NT2/D1 (cell line): ENCODE results near the gene ABCG2.

Experiments used
- DNase-seq: peaks from one replicate; pipeline ENCODE4 v3.0.0-alpha.2; 2011; ENCODE audit warnings: low read depth, low spot score
- H3K27me3 ChIP-seq: 2 replicates; pipeline ENCODE4 v1.6.0; 2011; ENCODE audit warnings: mild to moderate bottlenecking; ENCODE audit not compliant: insufficient read length, insufficient read depth
- H3K36me3 ChIP-seq: 2 replicates; pipeline ENCODE4 v1.6.1; 2011; ENCODE audit warnings: mild to moderate bottlenecking, low read length, mixed read lengths; ENCODE audit not compliant: insufficient read depth, insufficient read length
- H3K4me1 ChIP-seq: 2 replicates; pipeline ENCODE4 v1.5.1; 2011; ENCODE audit not compliant: insufficient read depth, insufficient read length
- H3K4me3 ChIP-seq: 2 replicates; pipeline ENCODE4 v1.5.1; 2011; ENCODE audit warnings: low read depth; ENCODE audit not compliant: insufficient read length
- H3K9ac ChIP-seq: 2 replicates; pipeline ENCODE4 v1.6.0; 2011; ENCODE audit warnings: low read depth; ENCODE audit not compliant: insufficient read length
- H3K9me3 ChIP-seq: 2 replicates; pipeline ENCODE4 v1.5.1; 2011; ENCODE audit warnings: mild to moderate bottlenecking, low read length; ENCODE audit not compliant: insufficient read depth
- SUZ12 ChIP-seq: IDR thresholded peaks from 2 replicates; pipeline ENCODE4 v1.6.1; 2011; ENCODE audit not compliant: insufficient read length, insufficient read depth; ENCODE audit errors: extremely low read depth
- YY1 ChIP-seq: IDR thresholded peaks from 2 replicates; pipeline ENCODE4 v1.6.1; 2011; ENCODE audit not compliant: insufficient read length, insufficient read depth
- ZNF274 ChIP-seq: IDR thresholded peaks from 2 replicates; pipeline ENCODE4 v1.6.1; 2011; ENCODE audit warnings: mild to moderate bottlenecking, low read depth, low read length

ABCG2 gene

DNA sequence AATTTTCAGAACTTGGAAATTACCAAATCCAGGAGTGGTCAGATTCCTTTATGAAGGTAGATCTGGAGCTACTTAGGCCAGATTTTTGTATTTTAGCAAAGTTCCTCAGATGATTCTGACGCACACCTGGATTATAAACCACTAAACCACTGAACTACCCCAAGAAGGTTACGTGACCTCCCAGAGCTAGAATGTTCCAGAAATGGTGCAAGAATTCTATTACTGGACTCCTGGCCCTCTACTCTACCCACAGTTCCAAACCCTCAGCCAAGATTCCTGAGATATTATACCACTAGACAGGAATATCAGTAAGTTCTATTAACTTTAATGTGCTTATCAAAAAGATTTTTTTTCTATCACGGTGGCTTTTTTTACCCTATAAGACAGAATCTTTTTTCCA lies 67.1 kb downstream of the ABCG2 start:
- H3K4me1 ChIP-seq: no peaks in the 10 kb centered on the region
- no peak for DNase-seq
- H3K4me3 ChIP-seq: no peak overlapping the region
- H3K9ac ChIP-seq: no peak overlapping the region
- TF ChIP-seq YY1 (no peak), SUZ12 (no peak), ZNF274 (no peak)
- H3K9me3 ChIP-seq: no peaks in the 10 kb centered on the region
- peaks cover 3% of the 10 kb centered on the region for H3K36me3 ChIP-seq
- H3K27me3 ChIP-seq: no peaks in the 10 kb centered on the region

DNA sequence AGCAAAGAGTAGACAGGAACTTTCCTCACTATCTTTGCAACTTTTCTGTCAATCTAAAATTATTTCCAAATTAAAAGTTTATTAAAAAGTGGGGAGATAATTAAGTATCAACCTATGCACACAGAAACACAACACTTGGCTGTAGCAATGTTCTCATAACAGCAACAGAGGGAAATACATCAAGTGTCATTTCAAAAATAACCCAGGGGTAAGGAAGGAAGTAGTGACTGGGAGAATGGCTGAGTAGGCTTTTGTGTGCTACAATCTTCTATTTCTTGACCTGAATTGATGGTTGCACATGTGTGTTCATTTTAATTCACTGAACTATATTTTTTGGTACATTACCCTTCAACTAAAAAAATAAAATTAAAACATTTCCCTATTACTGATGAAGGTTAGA lies 67.5 kb downstream of the ABCG2 start:
- no peaks in the 10 kb centered on the region for H3K9me3 ChIP-seq
- no peaks in the 10 kb centered on the region for H3K27me3 ChIP-seq
- H3K4me1 ChIP-seq: no peaks in the 10 kb centered on the region
- no peak overlapping the region for H3K9ac ChIP-seq
- no peak for DNase-seq
- TF ChIP-seq ZNF274 (no peak), YY1 (no peak), SUZ12 (no peak)
- peaks cover 3% of the 10 kb centered on the region for H3K36me3 ChIP-seq
- no peak overlapping the region for H3K4me3 ChIP-seq

DNA sequence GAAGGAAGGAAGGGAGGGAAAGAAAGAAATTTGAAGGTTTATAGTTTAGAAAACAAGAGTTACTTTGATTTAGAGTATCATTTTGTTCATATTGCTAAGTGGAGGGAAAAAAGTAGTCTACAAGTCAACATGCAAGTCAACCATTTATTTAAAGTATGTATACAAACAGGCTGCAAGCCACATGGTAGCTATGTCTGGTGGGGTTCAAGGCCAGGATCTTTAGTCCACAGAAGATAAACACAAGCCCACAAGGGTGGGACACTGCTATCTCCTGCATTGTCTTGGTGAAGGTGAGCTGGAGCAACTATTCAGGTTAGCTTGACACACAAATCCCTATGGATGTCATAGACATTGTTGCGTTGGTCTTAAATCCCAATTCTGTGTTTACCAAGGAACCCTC lies 71.4 kb downstream of the ABCG2 start:
- Histone ChIP-seq H3K4me1 (no peaks in the 10 kb centered on the region), H3K27me3 (no peaks in the 10 kb centered on the region), H3K9me3 (no peaks in the 10 kb centered on the region), H3K9ac (no peak overlapping the region), H3K36me3 (no peaks in the 10 kb centered on the region), H3K4me3 (no peak overlapping the region)
- no peak for TF ChIP-seq ZNF274
- TF ChIP-seq SUZ12: no peak
- TF ChIP-seq YY1: no peak
- DNase-seq: no peak

DNA sequence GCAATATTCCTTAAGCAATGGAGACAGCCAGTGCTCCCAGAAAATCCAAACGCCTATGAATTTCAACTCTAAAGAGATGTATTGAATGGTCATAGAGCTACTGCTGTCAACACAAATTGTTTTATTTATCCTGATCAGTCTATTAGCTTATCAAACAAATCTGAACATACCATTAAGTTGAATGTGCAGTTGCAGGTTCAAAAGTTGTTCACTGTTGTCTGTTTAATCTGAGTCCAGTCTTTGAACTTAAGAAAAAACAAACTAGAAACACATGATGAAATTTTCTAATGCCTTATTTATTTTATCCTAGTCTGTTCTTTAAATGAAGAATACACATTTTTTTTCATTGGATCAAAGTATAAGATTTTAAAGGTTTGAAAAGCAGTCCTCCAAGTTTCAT lies 77.8 kb downstream of the ABCG2 start:
- no peaks in the 10 kb centered on the region for H3K27me3 ChIP-seq
- no peak overlapping the region for H3K9ac ChIP-seq
- no peak for DNase-seq
- H3K9me3 ChIP-seq: no peaks in the 10 kb centered on the region
- peaks cover 20% of the 10 kb centered on the region for H3K36me3 ChIP-seq
- H3K4me1 ChIP-seq: no peaks in the 10 kb centered on the region
- H3K4me3 ChIP-seq: no peak overlapping the region
- TF ChIP-seq SUZ12 (no peak), ZNF274 (no peak), YY1 (no peak)

DNA sequence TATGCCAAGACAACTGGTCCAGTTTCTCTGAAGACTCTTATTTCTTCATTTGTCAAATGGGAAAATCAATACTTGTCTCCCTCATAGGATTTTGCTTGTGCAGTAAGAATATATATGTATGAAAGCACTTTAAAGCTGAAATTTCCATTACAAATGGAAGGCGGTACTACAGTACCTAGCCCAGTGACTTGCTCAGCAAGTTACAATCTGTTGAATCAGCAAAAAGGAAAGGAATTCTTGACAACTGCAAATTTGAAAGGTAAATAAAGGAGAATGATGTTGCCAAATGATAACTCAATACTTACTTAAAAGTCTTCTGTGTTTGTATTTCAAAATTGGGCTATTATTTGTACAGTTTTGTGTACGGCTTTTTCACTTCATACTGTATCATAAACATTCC lies 79.9 kb downstream of the ABCG2 start:
- no peak overlapping the region for H3K4me3 ChIP-seq
- H3K4me1 ChIP-seq: no peaks in the 10 kb centered on the region
- TF ChIP-seq SUZ12: no peak
- TF ChIP-seq ZNF274: no peak
- TF ChIP-seq YY1: no peak
- no peak for DNase-seq
- H3K9ac ChIP-seq: no peak overlapping the region
- H3K27me3 ChIP-seq: no peaks in the 10 kb centered on the region
- H3K36me3 ChIP-seq: peaks cover 40% of the 10 kb centered on the region
- no peaks in the 10 kb centered on the region for H3K9me3 ChIP-seq

DNA sequence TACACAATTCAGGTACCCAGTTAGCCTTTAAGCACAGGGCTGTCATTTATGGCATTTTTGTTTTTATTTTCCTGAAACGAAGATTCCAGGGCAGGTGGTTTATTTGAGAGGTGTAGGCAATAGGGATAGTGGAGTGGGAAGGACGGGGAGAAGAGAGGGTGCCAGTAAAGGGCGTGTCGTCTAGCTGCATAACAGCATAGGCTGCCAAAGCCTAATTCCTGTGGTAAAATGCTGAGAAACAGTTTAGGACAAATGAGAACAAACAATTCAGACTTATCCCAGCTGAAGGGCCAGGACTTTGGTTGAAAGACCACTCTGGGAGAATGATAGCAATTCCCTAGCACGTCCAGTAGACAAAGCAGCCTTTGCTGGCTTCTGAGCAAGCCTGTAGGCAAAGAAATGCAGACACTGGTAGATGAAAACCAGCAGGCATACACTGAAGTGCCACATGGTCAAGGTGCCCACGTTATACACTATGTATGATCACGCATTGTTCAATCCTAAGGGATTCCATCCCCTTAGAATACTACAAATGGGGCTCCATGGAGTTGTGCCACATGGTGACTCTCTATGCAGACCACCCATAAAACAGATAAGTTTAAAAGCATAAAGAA lies 80.4 kb downstream of the ABCG2 start:
- Histone ChIP-seq H3K9ac (no peak overlapping the region), H3K9me3 (no peaks in the 10 kb centered on the region), H3K27me3 (no peaks in the 10 kb centered on the region), H3K36me3 (peaks cover 43% of the 10 kb centered on the region), H3K4me1 (no peaks in the 10 kb centered on the region), H3K4me3 (no peak overlapping the region)
- DNase-seq: no peak
- TF ChIP-seq ZNF274 (no peak), YY1 (no peak), SUZ12 (no peak)

DNA sequence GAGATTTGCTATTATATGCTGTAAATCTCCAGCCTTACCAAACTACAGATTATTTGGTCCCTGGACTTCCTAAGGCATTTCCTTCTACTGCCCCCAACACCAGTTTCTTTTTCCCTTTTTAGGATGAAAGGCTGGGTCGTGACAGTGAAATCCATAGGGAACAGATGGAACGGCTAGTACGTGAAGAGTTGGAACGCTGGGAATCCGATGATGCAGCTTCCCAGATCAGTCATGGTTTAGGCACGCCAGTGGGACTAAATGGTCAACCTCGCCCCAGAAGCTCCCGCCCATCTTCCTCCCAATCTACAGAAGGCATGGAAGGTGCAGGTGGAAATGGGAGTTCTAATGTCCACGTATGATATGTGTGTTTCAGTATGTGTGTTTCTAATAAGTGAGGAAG lies 83.1 kb downstream of the ABCG2 start:
- H3K4me1 ChIP-seq: no peaks in the 10 kb centered on the region

DNA sequence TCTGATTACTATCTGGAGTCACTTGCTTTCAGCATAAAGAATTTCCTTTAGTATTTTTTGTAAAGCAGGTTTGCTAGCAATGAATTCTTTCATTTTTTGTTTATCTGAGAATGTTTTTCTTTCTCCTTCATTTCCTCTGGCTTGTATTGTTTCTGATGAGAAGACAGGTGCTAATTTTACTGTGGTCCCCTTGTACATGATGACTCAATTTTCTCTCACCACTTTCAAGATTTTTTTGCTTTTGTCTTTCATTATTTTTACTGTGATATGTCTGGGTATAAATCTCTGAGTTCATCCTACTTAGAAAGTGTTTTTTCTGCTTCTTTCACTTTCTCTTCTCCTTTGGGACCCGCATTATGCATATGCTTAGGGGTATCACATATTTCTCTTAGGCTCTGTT lies 88.4 kb downstream of the ABCG2 start:
- Histone ChIP-seq H3K27me3 (no peaks in the 10 kb centered on the region), H3K9ac (no peak overlapping the region), H3K4me3 (no peak overlapping the region), H3K36me3 (peaks cover 77% of the 10 kb centered on the region), H3K9me3 (peaks cover 15% of the 10 kb centered on the region; the same call in 1 of the 2 replicates), H3K4me1 (no peaks in the 10 kb centered on the region)
- TF ChIP-seq SUZ12: no peak
- no peak for DNase-seq

More for the DNA sequence above, 83.1 kb downstream of the ABCG2 start:
- DNase-seq: no peak
- TF ChIP-seq ZNF274 (no peak), SUZ12 (no peak), YY1 (no peak)
- no peak overlapping the region for H3K4me3 ChIP-seq
- H3K36me3 ChIP-seq: peaks cover 59% of the 10 kb centered on the region
- no peaks in the 10 kb centered on the region; the same call in 1 of the 2 replicates for H3K9me3 ChIP-seq
- H3K27me3 ChIP-seq: no peaks in the 10 kb centered on the region
- H3K9ac ChIP-seq: no peak overlapping the region
